Stomach (tissue), 9 donors: ENCODE results near the gene MYPOP. TPM values are rescaled to one million over a fixed set of nuclear protein-coding genes. Genes with fewer than 3 reads are reported as not detected.

Experiments used
- DNase-seq, 2 donors: peaks; one replicate each; pipeline versions ENCODE4 v3.0.0 to v3.0.0-alpha.2; 2013 to 2019
- H3K27ac ChIP-seq, 5 donors: fragments of 200-600 bp in 4 of 5; sonication (generic) in 4 of 5; one replicate each; pipeline ENCODE4 v1.5.1; 2013 to 2019; ENCODE audit warnings: mild to moderate bottlenecking in 1 of 5, moderate library complexity in 1 of 5
- H3K27me3 ChIP-seq, 3 donors: fragments of 200-600 bp; sonication (generic); one replicate each; pipeline ENCODE4 v1.5.1; 2017 to 2019; ENCODE audit warnings: mixed run types in 1 of 3
- H3K36me3 ChIP-seq, 4 donors: fragments of 200-600 bp; sonication (generic); 1 replicate in 3 of 4; 2 replicates in 1 of 4; pipeline ENCODE4 v1.5.1; 2016 to 2019
- H3K4me1 ChIP-seq, 4 donors: fragments of 200-600 bp; sonication (generic); one replicate each; pipeline ENCODE4 v1.5.1; 2016 to 2019
- H3K4me3 ChIP-seq, 4 donors: fragments of 200-600 bp; sonication (generic) in 3 of 4; one replicate each; pipeline ENCODE4 v1.5.1; 2016 to 2019; ENCODE audit warnings: mild to moderate bottlenecking in 1 of 4
- H3K9me3 ChIP-seq, 4 donors: fragments of 200-600 bp; sonication (generic); one replicate each; pipeline ENCODE4 v1.5.1; 2016 to 2019
- CTCF ChIP-seq, 7 experiments: fragments of 450-650 bp in 4 of 7; fragments of 200-600 bp in 3 of 7; sonication (generic) in 3 of 7; IDR thresholded peaks; one replicate each; pipeline ENCODE4 v1.5.1; 2016 to 2019; ENCODE audit warnings: antibody characterized with exemption in 7 of 7, control low read depth in 2 of 7, mild to moderate bottlenecking in 1 of 7
- EP300 ChIP-seq: sonication (generic); formaldehyde crosslinking; IDR thresholded peaks from one replicate; pipeline ENCODE4 v1.6.1; 2017; ENCODE audit warnings: antibody characterized with exemption
- POLR2A ChIP-seq, 4 donors: fragments of 450-650 bp; IDR thresholded peaks; one replicate each; pipeline ENCODE4 v1.6.1; 2016; ENCODE audit warnings: antibody characterized with exemption in 4 of 4, control low read depth in 2 of 4, mild to moderate bottlenecking in 1 of 4, moderate library complexity in 1 of 4
- POLR2AphosphoS5 ChIP-seq, 3 donors: sonication (generic); formaldehyde crosslinking; IDR thresholded peaks; one replicate each; pipeline ENCODE4 v1.6.1; 2016; ENCODE audit warnings: antibody characterized with exemption in 3 of 3
- WGBS, 5 donors: extraction: QIAGEN DNeasy Blood & Tissue Kit in 3 of 5; methylation state at CpG; one replicate each; pipeline versions ENCODE4 v1.1.5 to v1.1.7; 2013 to 2018; 5-methylcytosine and 5-hydroxymethylcytosine counted together
- intact Hi-C: fragments of 100-400 bp; cut with DNase I; formaldehyde crosslinking; loops from one replicate; pipeline ENCODE4 v1.15.1; 2023; ENCODE audit warnings: low total_unique reads
- polyA plus RNA-seq, 3 donors: library from polyadenylated mRNA; stranded (reverse); fragments of 200-250 nt; gene quantifications; one replicate each; pipeline ENCODE4 v1.2.3, GENCODE V29; 2013
- total RNA-seq, 5 donors: library from RNA; depleted of rRNA; stranded (reverse); fragments of >200 nt; gene quantifications; one replicate each; pipeline versions ENCODE4 v1.1.0 to v1.2.3, GENCODE V29; 2014 to 2016
- donor health status: healthy with polysubstance abuse.
- donor health status: Bipolar disorder and iron deficiency.
- donor health status: healthy.

MYPOP gene
- total and polyA plus RNA-seq, 8 donors = 0.58 to 12.2 (median 4.6) TPM

GRCh38 chr19:45906221-45906620 lies 3.8 kb upstream of the MYPOP start:
- H3K27me3 ChIP-seq = peaks cover 0 to 4% (median 0%) of the 10 kb centered on the region in 3 donors
- TF ChIP-seq CTCF (IDR thresholded peaks at IDR 0.05) (no peak), POLR2AphosphoS5 (IDR thresholded peaks at IDR 0.05) (no peak), EP300 (no peak), POLR2A (IDR thresholded peaks at IDR 0.05) (no peak)
- intact Hi-C loops = no loop called here

GRCh38 chr19:45905011-45905410 lies 2.6 kb upstream of the MYPOP start:
- Histone ChIP-seq H3K4me3 (no peak overlapping the region), H3K27me3 (no peaks in the 10 kb centered on the region), H3K36me3 (no peaks in the 10 kb centered on the region), H3K27ac (no peak overlapping the region), H3K4me1 (peaks cover 19 to 31% (median 28%) of the 10 kb centered on the region in 4 donors), H3K9me3 (no peaks in the 10 kb centered on the region)
- 72 to 82% (median 80%) methylated on average over 10 of the region's 10 CpGs for WGBS, 5 donors
- intact Hi-C loops = no loop called here
- TF ChIP-seq CTCF (IDR thresholded peaks at IDR 0.05) (no peak), EP300 (no peak), POLR2AphosphoS5 (IDR thresholded peaks at IDR 0.05) (no peak), POLR2A (IDR thresholded peaks at IDR 0.05) (no peak)
- DNase-seq = no peak

More at GRCh38 chr19:45906221-45906620, 3.8 kb upstream of the MYPOP start:
- peaks cover 11 to 22% (median 16%) of the 10 kb centered on the region in 4 donors for H3K4me1 ChIP-seq
- DNase-seq = no peak
- no peak overlapping the region for H3K4me3 ChIP-seq
- H3K9me3 ChIP-seq = no peaks in the 10 kb centered on the region
- WGBS, 5 donors = 82 to 91% (median 89%) methylated on average over 3 of the region's 3 CpGs
- H3K36me3 ChIP-seq = no peaks in the 10 kb centered on the region
- H3K27ac ChIP-seq = no peak overlapping the region

GRCh38 chr19:45902651-45903625 lies 525 bp upstream of the MYPOP start:
- intact Hi-C loops = no loop called here
- peak; percentile 99 to 100 for DNase-seq
- Histone ChIP-seq H3K36me3 (peaks cover 14 to 19% (median 19%) of the 10 kb centered on the region in 4 donors), H3K4me1 (peaks cover 19 to 33% (median 30%) of the 10 kb centered on the region in 4 donors), H3K4me3 (peak overlapping the region; percentile 73 to 90 (median 84)), H3K9me3 (no peaks in the 10 kb centered on the region), H3K27me3 (no peaks in the 10 kb centered on the region), H3K27ac (peak overlapping the region; percentile 76 to 85 (median 80))
- 1 to 4% (median 2%) methylated on average over 33 to 73 of the region's 73 CpGs for WGBS, 5 donors
- TF ChIP-seq EP300 (no peak), CTCF (IDR thresholded peaks at IDR 0.05) (peak in 1 of 7 experiments; percentile 27), POLR2A (IDR thresholded peaks at IDR 0.05) (no peak), POLR2AphosphoS5 (IDR thresholded peaks at IDR 0.05) (peak; percentile 79 to 91 (median 85))

GRCh38 chr19:45901432-45901911 lies 941 bp downstream of the MYPOP start:
- TF ChIP-seq CTCF (IDR thresholded peaks at IDR 0.05) (no peak), EP300 (no peak), POLR2A (IDR thresholded peaks at IDR 0.05) (no peak), POLR2AphosphoS5 (IDR thresholded peaks at IDR 0.05) (no peak)
- 2 to 13% (median 4%) methylated on average over 11 to 69 of the region's 69 CpGs for WGBS, 5 donors
- Histone ChIP-seq H3K27me3 (no peaks in the 10 kb centered on the region), H3K4me3 (peak overlapping the region; percentile 73 to 90 (median 84)), H3K4me1 (peaks cover 19 to 33% (median 30%) of the 10 kb centered on the region in 4 donors), H3K27ac (peak overlapping the region in 4 of 5 donors; percentile 75 to 84 (median 77)), H3K36me3 (peaks cover 23 to 31% (median 28%) of the 10 kb centered on the region in 4 donors), H3K9me3 (no peaks in the 10 kb centered on the region)
- intact Hi-C loops = no loop called here
- peak; percentile 44 to 73 for DNase-seq
